Vagina (tissue), 2 donors: Measurements from ENCODE around the gene ANOS1.

ENCODE experiments used
- CTCF ChIP-seq, 3 experiments: fragments of 450-650 bp in 2 of 3; fragments of 200-600 bp in 1 of 3; sonication (generic) in 1 of 3; IDR thresholded peaks; one replicate each; pipeline ENCODE4 v1.5.1; 2017 to 2019; ENCODE audit warnings: antibody characterized with exemption in 3 of 3, mild to moderate bottlenecking in 2 of 3, moderate library complexity in 2 of 3
- POLR2A ChIP-seq, 2 donors: fragments of 450-650 bp; IDR thresholded peaks; one replicate each; pipeline ENCODE4 v1.6.1; 2017; ENCODE audit warnings: antibody characterized with exemption in 2 of 2, mild to moderate bottlenecking in 2 of 2, moderate library complexity in 2 of 2

- TF ChIP-seq CTCF (IDR thresholded peaks at IDR 0.05): no peak
- TF ChIP-seq POLR2A (IDR thresholded peaks at IDR 0.05): no peak
These were observed 5.8 kb downstream of the ANOS1 start for GRCh38 chrX:8726031-8726652.
